SK-N-SH treated with all-trans-retinoic acid at 6 μM for 48 hours (cell line): ENCODE measurements around the gene MVB12B.

ENCODE experiments used
- ATAC-seq: fragments of 200-7000 bp; cut with Tn5 transposase; 3 replicates; pipeline ENCODE4 v1.9.1; 2020; ENCODE audit warnings: mild to moderate bottlenecking, moderate library complexity
- ARNTL ChIP-seq: fragments of 450-650 bp; formaldehyde crosslinking; IDR thresholded peaks from 2 replicates; pipeline ENCODE4 v1.5.0; 2020; ENCODE audit warnings: low read depth, mild to moderate bottlenecking, moderate library complexity, borderline replicate concordance
- BACH2 ChIP-seq: fragments of 250-450 bp; sonication (Bioruptor Pico); IDR thresholded peaks from 2 replicates; pipeline ENCODE4 v1.9.0; 2021; ENCODE audit warnings: mild to moderate bottlenecking, borderline replicate concordance
- CSDC2 ChIP-seq: fragments of 250-450 bp; sonication (Bioruptor Pico); IDR thresholded peaks from 2 replicates; pipeline ENCODE4 v1.5.0; 2020; ENCODE audit warnings: mild to moderate bottlenecking, moderate library complexity
- CSRNP3 ChIP-seq: fragments of 250-450 bp; sonication (Bioruptor Pico); IDR thresholded peaks from 2 replicates; pipeline ENCODE4 v1.5.1; 2021; ENCODE audit warnings: mild to moderate bottlenecking, moderate library complexity
- ESRRG ChIP-seq: fragments of 250-450 bp; sonication (Bioruptor Pico); IDR thresholded peaks from 2 replicates; pipeline ENCODE4 v1.6.1; 2021; ENCODE audit warnings: mild to moderate bottlenecking
- GLIS3 ChIP-seq: fragments of 250-450 bp; sonication (Bioruptor Pico); IDR thresholded peaks from 2 replicates; pipeline ENCODE4 v1.5.0; 2020; ENCODE audit warnings: mild to moderate bottlenecking, moderate library complexity
- ISL1 ChIP-seq: fragments of 250-450 bp; sonication (Bioruptor Pico); IDR thresholded peaks from 2 replicates; pipeline ENCODE4 v2.1.2; 2022; ENCODE audit warnings: mild to moderate bottlenecking, moderate library complexity
- PPARA ChIP-seq: fragments of 250-450 bp; sonication (Bioruptor Pico); IDR thresholded peaks from 2 replicates; pipeline ENCODE4 v1.5.0; 2020; ENCODE audit warnings: mild to moderate bottlenecking, borderline replicate concordance
- RARB ChIP-seq: fragments of 250-450 bp; sonication (Bioruptor Pico); IDR thresholded peaks from 2 replicates; pipeline ENCODE4 v1.8.0; 2021; ENCODE audit warnings: mild to moderate bottlenecking, moderate library complexity
- SNAI2 ChIP-seq: fragments of 250-450 bp; sonication (Bioruptor Pico); IDR thresholded peaks from 2 replicates; pipeline ENCODE4 v1.5.0; 2020; ENCODE audit warnings: mild to moderate bottlenecking, moderate library complexity
- TCF4 ChIP-seq: fragments of 250-450 bp; sonication (Bioruptor Pico); IDR thresholded peaks from 2 replicates; pipeline ENCODE4 v1.8.0; 2021; ENCODE audit warnings: mild to moderate bottlenecking, moderate library complexity, borderline replicate concordance
- TOX ChIP-seq: fragments of 250-450 bp; sonication (Bioruptor Pico); IDR thresholded peaks from 2 replicates; pipeline ENCODE4 v1.8.0; 2021; ENCODE audit warnings: mild to moderate bottlenecking, moderate library complexity, borderline replicate concordance
- ZC3H10 ChIP-seq: fragments of 250-450 bp; sonication (Bioruptor Pico); IDR thresholded peaks from 2 replicates; pipeline ENCODE4 v1.5.1; 2021; ENCODE audit warnings: mild to moderate bottlenecking, moderate library complexity
- ZFP3 ChIP-seq: fragments of 250-450 bp; sonication (Bioruptor Pico); IDR thresholded peaks from 2 replicates; pipeline ENCODE4 v1.5.0; 2020; ENCODE audit warnings: mild to moderate bottlenecking, moderate library complexity
- ZNF565 ChIP-seq: fragments of 450-650 bp; formaldehyde crosslinking; conservative IDR thresholded peaks from 2 replicates; pipeline ENCODE4 v1.5.0; 2020; ENCODE audit warnings: low read depth, mild to moderate bottlenecking, moderate library complexity
- ZNF8 ChIP-seq: fragments of 450-650 bp; formaldehyde crosslinking; IDR thresholded peaks from 2 replicates; pipeline ENCODE4 v1.5.0; 2020; ENCODE audit warnings: mild to moderate bottlenecking, moderate library complexity
- TF ChIP-seq, protein P1 (sequence below): fragments of 250-450 bp; sonication (Bioruptor Pico); IDR thresholded peaks from 2 replicates; pipeline ENCODE4 v1.8.0; 2020; ENCODE audit warnings: mild to moderate bottlenecking, moderate library complexity, borderline replicate concordance
- TF ChIP-seq, protein P2 (sequence below): fragments of 250-450 bp; sonication (Bioruptor Pico); IDR thresholded peaks from 2 replicates; pipeline ENCODE4 v1.5.1; 2020; ENCODE audit warnings: low read depth, mild to moderate bottlenecking, moderate library complexity
- TF ChIP-seq, protein P3 (sequence below): fragments of 250-450 bp; sonication (Bioruptor Pico); IDR thresholded peaks from 2 replicates; pipeline ENCODE4 v1.5.0; 2020; ENCODE audit warnings: mild to moderate bottlenecking, moderate library complexity

The MVB12B gene

DNA sequence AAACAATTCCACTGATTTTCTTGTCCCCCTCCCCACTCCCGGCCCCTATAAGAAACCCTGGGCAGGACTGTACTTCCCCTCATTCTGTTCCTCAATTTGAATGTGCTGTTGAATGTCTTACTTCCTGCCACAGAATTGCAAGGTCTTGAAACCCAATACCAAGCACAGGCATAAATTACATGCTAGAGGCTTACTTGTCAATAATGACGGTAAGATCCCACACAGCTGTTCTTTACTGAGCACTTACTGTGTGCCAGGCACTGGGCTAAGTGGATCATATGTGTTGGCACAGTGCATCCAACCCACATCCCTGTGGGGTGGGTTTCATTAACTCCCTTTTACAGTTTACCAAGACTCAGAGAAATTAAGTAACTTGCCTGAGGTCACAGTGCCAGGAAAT lies 63.4 kb downstream of the MVB12B start:
- no peak for ATAC-seq
- TF ChIP-seq, protein P1, sequence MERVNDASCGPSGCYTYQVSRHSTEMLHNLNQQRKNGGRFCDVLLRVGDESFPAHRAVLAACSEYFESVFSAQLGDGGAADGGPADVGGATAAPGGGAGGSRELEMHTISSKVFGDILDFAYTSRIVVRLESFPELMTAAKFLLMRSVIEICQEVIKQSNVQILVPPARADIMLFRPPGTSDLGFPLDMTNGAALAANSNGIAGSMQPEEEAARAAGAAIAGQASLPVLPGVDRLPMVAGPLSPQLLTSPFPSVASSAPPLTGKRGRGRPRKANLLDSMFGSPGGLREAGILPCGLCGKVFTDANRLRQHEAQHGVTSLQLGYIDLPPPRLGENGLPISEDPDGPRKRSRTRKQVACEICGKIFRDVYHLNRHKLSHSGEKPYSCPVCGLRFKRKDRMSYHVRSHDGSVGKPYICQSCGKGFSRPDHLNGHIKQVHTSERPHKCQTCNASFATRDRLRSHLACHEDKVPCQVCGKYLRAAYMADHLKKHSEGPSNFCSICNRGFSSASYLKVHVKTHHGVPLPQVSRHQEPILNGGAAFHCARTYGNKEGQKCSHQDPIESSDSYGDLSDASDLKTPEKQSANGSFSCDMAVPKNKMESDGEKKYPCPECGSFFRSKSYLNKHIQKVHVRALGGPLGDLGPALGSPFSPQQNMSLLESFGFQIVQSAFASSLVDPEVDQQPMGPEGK (CRISPR knock-in tag): no peak
- TF ChIP-seq RARB: no peak
- TF ChIP-seq TOX: no peak
- TF ChIP-seq GLIS3: no peak
- no peak for TF ChIP-seq CSDC2
- TF ChIP-seq, protein P2, sequence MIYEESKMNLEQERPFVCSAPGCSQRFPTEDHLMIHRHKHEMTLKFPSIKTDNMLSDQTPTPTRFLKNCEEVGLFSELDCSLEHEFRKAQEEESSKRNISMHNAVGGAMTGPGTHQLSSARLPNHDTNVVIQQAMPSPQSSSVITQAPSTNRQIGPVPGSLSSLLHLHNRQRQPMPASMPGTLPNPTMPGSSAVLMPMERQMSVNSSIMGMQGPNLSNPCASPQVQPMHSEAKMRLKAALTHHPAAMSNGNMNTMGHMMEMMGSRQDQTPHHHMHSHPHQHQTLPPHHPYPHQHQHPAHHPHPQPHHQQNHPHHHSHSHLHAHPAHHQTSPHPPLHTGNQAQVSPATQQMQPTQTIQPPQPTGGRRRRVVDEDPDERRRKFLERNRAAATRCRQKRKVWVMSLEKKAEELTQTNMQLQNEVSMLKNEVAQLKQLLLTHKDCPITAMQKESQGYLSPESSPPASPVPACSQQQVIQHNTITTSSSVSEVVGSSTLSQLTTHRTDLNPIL (CRISPR knock-in tag): no peak
- TF ChIP-seq PPARA: no peak
- TF ChIP-seq TCF4 (CRISPR knock-in tag): no peak
- TF ChIP-seq, protein P3, sequence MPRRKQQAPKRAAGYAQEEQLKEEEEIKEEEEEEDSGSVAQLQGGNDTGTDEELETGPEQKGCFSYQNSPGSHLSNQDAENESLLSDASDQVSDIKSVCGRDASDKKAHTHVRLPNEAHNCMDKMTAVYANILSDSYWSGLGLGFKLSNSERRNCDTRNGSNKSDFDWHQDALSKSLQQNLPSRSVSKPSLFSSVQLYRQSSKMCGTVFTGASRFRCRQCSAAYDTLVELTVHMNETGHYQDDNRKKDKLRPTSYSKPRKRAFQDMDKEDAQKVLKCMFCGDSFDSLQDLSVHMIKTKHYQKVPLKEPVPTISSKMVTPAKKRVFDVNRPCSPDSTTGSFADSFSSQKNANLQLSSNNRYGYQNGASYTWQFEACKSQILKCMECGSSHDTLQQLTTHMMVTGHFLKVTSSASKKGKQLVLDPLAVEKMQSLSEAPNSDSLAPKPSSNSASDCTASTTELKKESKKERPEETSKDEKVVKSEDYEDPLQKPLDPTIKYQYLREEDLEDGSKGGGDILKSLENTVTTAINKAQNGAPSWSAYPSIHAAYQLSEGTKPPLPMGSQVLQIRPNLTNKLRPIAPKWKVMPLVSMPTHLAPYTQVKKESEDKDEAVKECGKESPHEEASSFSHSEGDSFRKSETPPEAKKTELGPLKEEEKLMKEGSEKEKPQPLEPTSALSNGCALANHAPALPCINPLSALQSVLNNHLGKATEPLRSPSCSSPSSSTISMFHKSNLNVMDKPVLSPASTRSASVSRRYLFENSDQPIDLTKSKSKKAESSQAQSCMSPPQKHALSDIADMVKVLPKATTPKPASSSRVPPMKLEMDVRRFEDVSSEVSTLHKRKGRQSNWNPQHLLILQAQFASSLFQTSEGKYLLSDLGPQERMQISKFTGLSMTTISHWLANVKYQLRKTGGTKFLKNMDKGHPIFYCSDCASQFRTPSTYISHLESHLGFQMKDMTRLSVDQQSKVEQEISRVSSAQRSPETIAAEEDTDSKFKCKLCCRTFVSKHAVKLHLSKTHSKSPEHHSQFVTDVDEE (CRISPR knock-in tag): no peak
- TF ChIP-seq ZC3H10 (CRISPR knock-in tag): no peak
- TF ChIP-seq ZNF565 (CRISPR knock-in tag): no peak
- TF ChIP-seq ISL1 (CRISPR knock-in tag): no peak
- no peak for TF ChIP-seq ZFP3 (CRISPR knock-in tag)
- TF ChIP-seq SNAI2 (CRISPR knock-in tag): no peak
- no peak for TF ChIP-seq ARNTL

DNA sequence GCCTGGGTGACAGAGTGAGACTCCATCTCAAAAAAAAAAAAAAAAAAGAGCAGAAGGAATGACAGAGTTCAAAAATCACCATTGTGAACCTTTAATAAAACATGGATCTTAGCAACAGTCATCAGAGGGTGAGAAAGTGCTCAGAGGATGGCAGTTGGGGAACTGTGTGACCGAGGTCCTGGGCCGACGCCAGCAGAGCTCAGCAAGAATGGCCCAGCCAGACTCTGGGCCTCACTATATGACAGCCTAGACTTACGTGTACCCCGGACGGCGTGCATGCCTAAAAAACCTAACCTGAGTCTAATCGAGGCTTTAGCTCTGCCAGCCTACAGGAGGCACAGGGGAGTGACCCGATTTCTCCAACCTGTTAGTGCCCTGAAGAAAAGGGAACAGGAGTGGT lies 64.3 kb downstream of the MVB12B start:
- TF ChIP-seq, protein P1 (CRISPR knock-in tag): no peak
- no peak for TF ChIP-seq TCF4 (CRISPR knock-in tag)
- TF ChIP-seq ARNTL: no peak
- TF ChIP-seq ZNF565 (CRISPR knock-in tag): no peak
- no peak for TF ChIP-seq SNAI2 (CRISPR knock-in tag)
- TF ChIP-seq BACH2 (CRISPR knock-in tag): no peak
- no peak for ATAC-seq

DNA sequence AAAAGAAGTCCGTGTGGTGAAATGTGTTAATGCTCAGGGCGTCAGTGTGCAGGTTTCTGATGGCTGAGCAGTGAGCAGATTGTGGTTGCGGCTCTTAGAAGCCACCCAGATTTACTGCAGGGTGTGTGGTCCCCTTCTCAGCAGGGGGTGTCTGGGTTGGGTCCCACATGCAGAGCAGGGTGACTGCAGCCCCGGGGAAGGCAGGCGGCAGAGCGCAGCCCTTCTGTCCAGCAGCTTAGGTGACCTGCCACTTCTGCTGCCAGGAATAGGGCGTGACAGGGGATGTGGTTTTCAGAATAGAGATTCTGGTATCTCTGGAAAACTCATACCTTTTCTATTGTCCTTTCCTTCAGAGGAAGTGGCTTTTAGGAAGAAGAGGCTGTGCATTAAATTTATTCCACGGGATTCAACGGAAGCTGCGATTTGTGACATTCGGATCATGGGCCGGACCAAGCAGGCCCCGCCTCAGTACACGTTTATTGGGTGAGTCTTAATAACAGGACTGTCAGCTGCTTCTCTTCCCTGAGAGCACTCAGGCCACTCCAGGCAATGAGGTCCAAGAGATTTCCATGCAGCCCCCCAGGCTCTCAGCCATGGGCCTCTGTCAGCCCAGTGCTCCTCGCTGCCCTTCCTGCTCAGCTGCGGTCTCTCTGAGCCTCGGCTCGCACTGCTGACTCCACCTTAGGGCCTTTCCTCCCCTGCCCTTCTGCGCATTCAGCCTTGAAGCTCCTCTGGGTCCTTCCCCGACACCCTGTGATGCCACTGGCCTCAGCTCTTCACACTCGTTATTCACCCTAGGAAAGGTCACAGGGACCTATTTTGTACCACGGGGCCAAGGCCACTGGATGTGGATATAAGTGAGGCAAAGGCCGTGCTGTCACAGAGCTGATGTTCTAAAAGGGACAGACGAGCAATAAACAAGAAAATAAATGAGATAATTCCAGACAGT lies 65.4 kb downstream of the MVB12B start:
- no peak for ATAC-seq
- TF ChIP-seq, protein P1 (CRISPR knock-in tag): no peak
- TF ChIP-seq ZNF565 (CRISPR knock-in tag) (no peak), ZNF8 (no peak), RARB (no peak), PPARA (no peak), ESRRG (CRISPR knock-in tag) (no peak), CSRNP3 (CRISPR knock-in tag) (no peak), TOX (no peak), GLIS3 (no peak), ZFP3 (CRISPR knock-in tag) (no peak), ZC3H10 (CRISPR knock-in tag) (no peak)
- TF ChIP-seq, protein P3 (CRISPR knock-in tag): no peak
- TF ChIP-seq, protein P2 (CRISPR knock-in tag): no peak
